ENCODE results near the gene FGF1. TPM values are rescaled to one million over a fixed set of nuclear protein-coding genes. Genes with fewer than 3 reads are reported as not detected.

The FGF1 gene
- total RNA-seq, 2 experiments from 2014 or later: not detected

DNA sequence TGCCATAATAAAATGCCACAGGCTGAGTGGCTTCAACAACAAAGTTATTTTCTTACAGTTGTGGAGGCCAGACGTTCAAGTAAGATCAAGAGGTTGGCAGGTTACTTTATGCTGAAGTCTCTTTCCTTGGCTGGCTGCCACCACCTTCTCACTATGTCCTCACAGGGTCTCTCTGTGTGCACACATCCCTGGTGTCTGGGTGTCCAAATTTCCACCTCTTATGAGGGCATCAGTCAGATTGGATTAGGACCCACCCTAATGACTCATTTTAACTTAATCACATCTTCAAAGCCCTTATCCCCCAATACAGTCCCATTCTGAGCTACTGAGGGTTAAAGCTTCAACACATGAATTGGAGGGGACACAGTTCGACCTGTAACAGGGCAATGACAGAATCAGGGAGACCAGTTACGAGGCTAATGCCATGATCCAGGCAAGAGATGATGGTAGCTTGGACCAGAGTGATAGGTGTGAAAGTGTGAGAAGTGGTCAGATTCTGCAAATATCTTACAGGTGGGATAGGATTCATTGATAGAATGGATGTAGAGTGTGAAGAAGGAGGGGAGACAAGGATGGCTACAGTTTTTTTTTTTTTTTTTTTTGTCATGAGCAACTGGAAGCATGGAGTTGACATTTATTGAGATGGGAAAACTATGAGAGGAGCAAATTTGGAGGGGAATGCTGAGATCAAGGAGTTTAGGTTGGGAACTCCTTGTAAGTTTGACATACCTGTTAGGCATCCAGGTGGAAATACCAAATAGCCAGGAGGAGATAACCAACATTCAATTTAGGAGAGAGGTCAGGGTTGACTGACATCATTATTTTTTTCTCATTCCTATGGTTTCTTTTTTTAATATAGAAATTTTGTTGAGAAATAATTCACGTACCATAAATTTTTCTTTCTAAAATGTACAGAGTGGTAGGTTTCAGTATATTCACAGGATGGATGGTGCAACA lies 39.6 kb upstream of the FGF1 start:
- Histone ChIP-seq H3K4me3 (ENCODE audit: low read length) (no peak overlapping the region), H3K27ac (ENCODE audit: low read depth in 1 of 2, low read length in 2 of 2) (no peak overlapping the region), H3K36me3 (ENCODE audit: insufficient read depth, low read length) (no peaks in the 10 kb centered on the region), H3K27me3 (ENCODE audit: control insufficient read depth in 1 of 2, insufficient read depth in 2 of 2, low read length in 2 of 2) (no peaks in the 10 kb centered on the region), H3K9me3 (ENCODE audit: control insufficient read depth in 1 of 2, insufficient read depth in 1 of 2, low read length in 2 of 2) (no peaks in the 10 kb centered on the region), H3K4me1 (ENCODE audit: insufficient read depth, low read length) (no peaks in the 10 kb centered on the region)
- H3K27me3 Mint-ChIP-seq: no peaks in the 10 kb centered on the region
- CTCF ChIA-PET: interaction anchor here (0.7 kb wide), 1 partner anchor 36 kb away, joined by 3 read pairs; no protein-coding TSS in a partner anchor
- no peaks in the 10 kb centered on the region for H3K36me3 Mint-ChIP-seq (ENCODE audit: low read depth)
- POLR2A ChIA-PET: no interaction called here
- H3K4me3 Mint-ChIP-seq: no peak overlapping the region
- no peaks in the 10 kb centered on the region for H3K9me3 Mint-ChIP-seq
- DNase-seq: no peak
- intact Hi-C loops (cut with DNase I, micrococcal nuclease): no loop called here
- TF ChIP-seq, protein P1, sequence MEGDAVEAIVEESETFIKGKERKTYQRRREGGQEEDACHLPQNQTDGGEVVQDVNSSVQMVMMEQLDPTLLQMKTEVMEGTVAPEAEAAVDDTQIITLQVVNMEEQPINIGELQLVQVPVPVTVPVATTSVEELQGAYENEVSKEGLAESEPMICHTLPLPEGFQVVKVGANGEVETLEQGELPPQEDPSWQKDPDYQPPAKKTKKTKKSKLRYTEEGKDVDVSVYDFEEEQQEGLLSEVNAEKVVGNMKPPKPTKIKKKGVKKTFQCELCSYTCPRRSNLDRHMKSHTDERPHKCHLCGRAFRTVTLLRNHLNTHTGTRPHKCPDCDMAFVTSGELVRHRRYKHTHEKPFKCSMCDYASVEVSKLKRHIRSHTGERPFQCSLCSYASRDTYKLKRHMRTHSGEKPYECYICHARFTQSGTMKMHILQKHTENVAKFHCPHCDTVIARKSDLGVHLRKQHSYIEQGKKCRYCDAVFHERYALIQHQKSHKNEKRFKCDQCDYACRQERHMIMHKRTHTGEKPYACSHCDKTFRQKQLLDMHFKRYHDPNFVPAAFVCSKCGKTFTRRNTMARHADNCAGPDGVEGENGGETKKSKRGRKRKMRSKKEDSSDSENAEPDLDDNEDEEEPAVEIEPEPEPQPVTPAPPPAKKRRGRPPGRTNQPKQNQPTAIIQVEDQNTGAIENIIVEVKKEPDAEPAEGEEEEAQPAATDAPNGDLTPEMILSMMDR (IDR thresholded peaks at IDR 0.05): no peak
- no peak overlapping the region for H3K27ac Mint-ChIP-seq
- no peak for ATAC-seq (ENCODE audit: poor library complexity)
- H3K4me1 Mint-ChIP-seq (ENCODE audit: low read depth): no peaks in the 10 kb centered on the region

DNA sequence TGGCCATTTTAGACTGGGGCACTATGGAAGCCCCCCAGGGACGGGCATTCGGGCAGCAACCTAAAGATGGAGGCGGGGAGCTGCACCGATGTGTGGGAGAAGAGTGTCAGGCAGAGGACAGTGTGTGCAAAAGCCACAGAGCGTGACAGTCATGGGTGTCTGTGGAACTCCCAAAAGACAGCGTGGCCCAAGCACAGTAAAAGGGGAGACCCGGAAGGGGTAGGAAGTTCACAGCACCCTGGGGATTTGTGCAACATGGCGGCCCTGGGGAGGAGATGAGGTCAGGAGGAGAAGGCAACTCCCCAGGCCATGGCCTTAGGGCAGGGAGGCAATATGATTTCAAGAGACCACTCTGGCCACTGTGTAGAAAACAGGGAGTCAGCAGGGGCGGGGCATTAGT lies 38.9 kb upstream of the FGF1 start:
- H3K36me3 Mint-ChIP-seq (ENCODE audit: low read depth): no peaks in the 10 kb centered on the region
- Histone ChIP-seq H3K9me3 (ENCODE audit: control insufficient read depth in 1 of 2, insufficient read depth in 1 of 2, low read length in 2 of 2) (no peaks in the 10 kb centered on the region), H3K27me3 (ENCODE audit: control insufficient read depth in 1 of 2, insufficient read depth in 2 of 2, low read length in 2 of 2) (no peaks in the 10 kb centered on the region), H3K27ac (ENCODE audit: low read depth in 1 of 2, low read length in 2 of 2) (no peak overlapping the region), H3K4me1 (ENCODE audit: insufficient read depth, low read length) (no peaks in the 10 kb centered on the region), H3K36me3 (ENCODE audit: insufficient read depth, low read length) (no peaks in the 10 kb centered on the region), H3K4me3 (ENCODE audit: low read length) (no peak overlapping the region)
- H3K27me3 Mint-ChIP-seq: peaks cover 2% of the 10 kb centered on the region
- no peak overlapping the region for H3K27ac Mint-ChIP-seq
- intact Hi-C loops (cut with DNase I, micrococcal nuclease): no loop called here
- no peaks in the 10 kb centered on the region for H3K4me1 Mint-ChIP-seq (ENCODE audit: low read depth)
- TF ChIP-seq, protein P1 (IDR thresholded peaks at IDR 0.05): no peak
- no peaks in the 10 kb centered on the region for H3K9me3 Mint-ChIP-seq
- DNase-seq (no peak), ATAC-seq (ENCODE audit: poor library complexity) (no peak)
- ChIA-PET CTCF (no interaction called here), POLR2A (no interaction called here)
- no peak overlapping the region for H3K4me3 Mint-ChIP-seq

DNA sequence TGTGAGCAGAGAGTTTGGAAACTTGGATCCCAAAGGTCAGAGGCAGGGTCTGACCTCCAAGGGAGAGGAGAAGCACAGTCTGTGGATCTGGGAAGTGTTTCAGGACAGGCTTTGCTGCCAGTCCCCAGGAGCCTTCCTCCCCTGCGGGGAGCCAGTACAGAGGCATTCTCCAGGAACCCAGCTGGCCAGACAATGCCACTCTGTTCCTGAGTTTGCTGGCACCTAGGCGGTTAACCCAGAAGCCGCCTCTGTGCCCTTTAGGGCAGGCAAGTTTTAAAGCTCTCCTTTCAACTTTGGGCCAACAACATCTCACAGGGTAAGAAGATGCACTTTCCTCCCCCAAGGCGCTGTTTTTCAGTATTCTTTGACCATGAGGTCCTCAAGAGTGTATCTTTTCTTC lies 37.0 kb upstream of the FGF1 start:
- H3K4me1 ChIP-seq (ENCODE audit: insufficient read depth, low read length): no peaks in the 10 kb centered on the region
- no peak overlapping the region for H3K4me3 ChIP-seq (ENCODE audit: low read length)
- intact Hi-C loops (cut with DNase I, micrococcal nuclease): no loop called here
- no peaks in the 10 kb centered on the region for H3K36me3 ChIP-seq (ENCODE audit: insufficient read depth, low read length)
- Mint-ChIP-seq H3K4me3 (no peak overlapping the region), H3K4me1 (ENCODE audit: low read depth) (no peaks in the 10 kb centered on the region), H3K27me3 (peaks cover 17% of the 10 kb centered on the region), H3K27ac (no peak overlapping the region), H3K9me3 (no peaks in the 10 kb centered on the region), H3K36me3 (ENCODE audit: low read depth) (no peaks in the 10 kb centered on the region)
- ATAC-seq (ENCODE audit: poor library complexity) (no peak), DNase-seq (no peak)
- ChIA-PET POLR2A (no interaction called here), CTCF (interaction anchor here (1.3 to 2.3 kb wide), 3 partner anchors 10 to 166 kb away, joined by 3 to 12 read pairs (median 11); no protein-coding TSS in a partner anchor)
- no peaks in the 10 kb centered on the region for H3K27me3 ChIP-seq (ENCODE audit: control insufficient read depth in 1 of 2, insufficient read depth in 2 of 2, low read length in 2 of 2)
- TF ChIP-seq, protein P1 (IDR thresholded peaks at IDR 0.05): no peak
- H3K9me3 ChIP-seq (ENCODE audit: control insufficient read depth in 1 of 2, insufficient read depth in 1 of 2, low read length in 2 of 2): no peaks in the 10 kb centered on the region
- no peak overlapping the region for H3K27ac ChIP-seq (ENCODE audit: low read depth in 1 of 2, low read length in 2 of 2)
